Calu3 (cell line): ENCODE data around the gene PLXNA4. TPM values are rescaled to one million over a fixed set of nuclear protein-coding genes. Genes with fewer than 3 reads are reported as not detected.

Experiments
- BruUV-seq: library from RNA; stranded (reverse); fragments of 400-500 nt; replicated peaks from 2 replicates; lab custom pipeline; 2021; lab: Mats Ljungman, UMichigan
- CTCF ChIA-PET: fragments of 300-600 bp; sonication (Branson Sonifier 250); formaldehyde crosslinking; loops from one replicate; lab custom pipeline; 2022; ENCODE audit warnings: antibody characterized with exemption; lab: Charles Lee
- DNase-seq: peaks from one replicate; pipeline ENCODE4 v3.0.0; 2022
- H3K27ac Mint-ChIP-seq: one replicate; pipeline ENCODE4 v1.8.0; 2022; ENCODE audit warnings: mixed read lengths; ENCODE audit not compliant: unreplicated experiment
- H3K27me3 Mint-ChIP-seq: one replicate; pipeline ENCODE4 v1.8.0; 2022; ENCODE audit warnings: mixed read lengths; ENCODE audit not compliant: unreplicated experiment
- H3K36me3 Mint-ChIP-seq: one replicate; pipeline ENCODE4 v1.8.0; 2022; ENCODE audit warnings: mild to moderate bottlenecking, moderate library complexity, mixed read lengths; ENCODE audit not compliant: insufficient read depth, unreplicated experiment
- H3K4me1 Mint-ChIP-seq: one replicate; pipeline ENCODE4 v1.8.0; 2022; ENCODE audit warnings: mild to moderate bottlenecking, low read depth, mixed read lengths; ENCODE audit not compliant: unreplicated experiment
- H3K4me3 Mint-ChIP-seq: one replicate; pipeline ENCODE4 v1.8.0; 2022; ENCODE audit warnings: mild to moderate bottlenecking, low read depth, moderate library complexity, mixed read lengths; ENCODE audit not compliant: unreplicated experiment
- H3K9me3 Mint-ChIP-seq: one replicate; pipeline ENCODE4 v1.8.0; 2022; ENCODE audit warnings: low read depth, mixed read lengths; ENCODE audit not compliant: unreplicated experiment
- intact Hi-C: fragments of 100-400 bp; cut with micrococcal nuclease; formaldehyde crosslinking; loops from one replicate; pipeline ENCODE4 v1.10.0; 2022; ENCODE audit not compliant: unreplicated experiment
- total RNA-seq: library from RNA; stranded (reverse); gene quantifications from 2 replicates; pipeline ENCODE4 v1.2.3, GENCODE V29; 2022
- TF ChIP-seq, protein P1 (sequence below): fragments of 200-600 bp; IDR thresholded peaks from one replicate; pipeline ENCODE4 v1.8.0; 2022; ENCODE audit warnings: antibody characterized with exemption; ENCODE audit not compliant: unreplicated experiment

The PLXNA4 gene
- total RNA-seq, 1 experiment from 2014 or later: not detected

DNA sequence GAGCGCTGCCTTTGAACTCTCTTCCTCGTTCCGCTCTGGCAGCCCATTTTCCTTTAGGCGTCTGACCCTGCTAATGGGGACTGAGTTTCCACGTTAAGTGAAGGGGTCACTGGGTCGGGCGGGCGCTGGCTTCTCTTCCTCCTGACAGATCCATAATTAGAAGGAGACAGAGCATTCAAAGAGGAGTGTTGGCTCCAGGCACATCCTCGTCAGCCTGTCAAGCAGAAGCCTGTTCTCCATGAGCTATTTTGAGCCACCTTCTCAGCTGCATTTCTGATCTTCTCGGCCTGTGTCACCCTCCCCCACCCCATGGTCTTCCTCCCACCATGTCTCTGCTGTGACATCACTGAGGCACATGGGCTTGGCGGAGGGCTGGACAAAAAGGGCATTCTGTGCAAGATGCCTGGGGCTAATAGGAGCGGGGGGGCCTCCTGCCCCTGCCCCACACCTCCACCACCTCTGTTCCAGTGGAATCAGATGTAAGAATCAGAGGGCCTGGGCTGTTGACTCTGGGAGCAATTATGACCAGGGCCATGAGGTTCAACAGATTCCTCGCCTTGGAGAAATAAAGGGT lies 248.1 kb downstream of the PLXNA4 start:
- TF ChIP-seq, protein P1, sequence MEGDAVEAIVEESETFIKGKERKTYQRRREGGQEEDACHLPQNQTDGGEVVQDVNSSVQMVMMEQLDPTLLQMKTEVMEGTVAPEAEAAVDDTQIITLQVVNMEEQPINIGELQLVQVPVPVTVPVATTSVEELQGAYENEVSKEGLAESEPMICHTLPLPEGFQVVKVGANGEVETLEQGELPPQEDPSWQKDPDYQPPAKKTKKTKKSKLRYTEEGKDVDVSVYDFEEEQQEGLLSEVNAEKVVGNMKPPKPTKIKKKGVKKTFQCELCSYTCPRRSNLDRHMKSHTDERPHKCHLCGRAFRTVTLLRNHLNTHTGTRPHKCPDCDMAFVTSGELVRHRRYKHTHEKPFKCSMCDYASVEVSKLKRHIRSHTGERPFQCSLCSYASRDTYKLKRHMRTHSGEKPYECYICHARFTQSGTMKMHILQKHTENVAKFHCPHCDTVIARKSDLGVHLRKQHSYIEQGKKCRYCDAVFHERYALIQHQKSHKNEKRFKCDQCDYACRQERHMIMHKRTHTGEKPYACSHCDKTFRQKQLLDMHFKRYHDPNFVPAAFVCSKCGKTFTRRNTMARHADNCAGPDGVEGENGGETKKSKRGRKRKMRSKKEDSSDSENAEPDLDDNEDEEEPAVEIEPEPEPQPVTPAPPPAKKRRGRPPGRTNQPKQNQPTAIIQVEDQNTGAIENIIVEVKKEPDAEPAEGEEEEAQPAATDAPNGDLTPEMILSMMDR: no peak
- H3K9me3 Mint-ChIP-seq: no peaks in the 10 kb centered on the region
- no peaks in the 10 kb centered on the region for H3K36me3 Mint-ChIP-seq
- intact Hi-C loops: no loop called here
- DNase-seq: no peak
- H3K4me1 Mint-ChIP-seq: no peaks in the 10 kb centered on the region
- H3K4me3 Mint-ChIP-seq: no peak overlapping the region
- CTCF ChIA-PET: no interaction called here
- no peak overlapping the region for H3K27ac Mint-ChIP-seq
- BruUV-seq: no TSS peak
- peaks cover 100% of the 10 kb centered on the region for H3K27me3 Mint-ChIP-seq

DNA sequence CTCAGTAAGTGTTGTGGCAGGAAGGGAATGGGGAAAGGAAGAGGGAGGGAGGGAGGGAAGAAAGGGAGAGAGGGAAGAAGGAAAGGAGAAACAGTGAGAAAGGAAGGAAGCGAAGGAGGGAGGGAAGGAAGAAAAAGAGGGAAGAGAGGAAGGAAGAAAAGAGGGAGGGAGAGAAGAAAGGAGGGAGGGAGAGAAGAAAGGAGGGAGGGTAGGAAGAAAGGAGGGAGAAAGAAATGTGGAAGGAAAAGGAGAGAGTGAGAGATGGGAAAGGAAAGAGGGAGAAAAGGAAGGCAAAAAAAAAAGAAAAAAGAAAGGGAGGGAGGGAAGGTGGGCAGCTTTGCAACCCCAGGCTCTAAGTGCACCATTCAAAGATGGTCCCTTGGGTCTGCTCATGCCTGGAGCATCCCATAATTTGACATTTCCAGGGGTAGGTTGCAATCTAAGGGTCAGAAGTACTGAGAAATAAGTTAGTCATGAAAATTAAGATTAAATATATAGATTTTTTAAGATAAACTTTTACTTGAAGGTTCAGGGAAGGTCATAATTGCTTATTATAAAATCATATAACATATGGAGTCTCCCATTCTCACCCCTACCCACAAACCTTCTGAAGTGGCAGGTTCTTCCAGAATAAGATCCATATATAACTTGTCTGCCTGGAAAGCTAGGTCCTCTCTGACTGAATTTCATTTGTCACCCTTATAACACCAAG lies 249.2 kb downstream of the PLXNA4 start:
- intact Hi-C loops: no loop called here
- H3K9me3 Mint-ChIP-seq: no peaks in the 10 kb centered on the region
- peaks cover 100% of the 10 kb centered on the region for H3K27me3 Mint-ChIP-seq
- no peaks in the 10 kb centered on the region for H3K4me1 Mint-ChIP-seq
- BruUV-seq: no TSS peak
- TF ChIP-seq, protein P1: no peak
- CTCF ChIA-PET: no interaction called here
- H3K4me3 Mint-ChIP-seq: no peak overlapping the region
- no peak for DNase-seq
- no peak overlapping the region for H3K27ac Mint-ChIP-seq
- H3K36me3 Mint-ChIP-seq: no peaks in the 10 kb centered on the region

DNA sequence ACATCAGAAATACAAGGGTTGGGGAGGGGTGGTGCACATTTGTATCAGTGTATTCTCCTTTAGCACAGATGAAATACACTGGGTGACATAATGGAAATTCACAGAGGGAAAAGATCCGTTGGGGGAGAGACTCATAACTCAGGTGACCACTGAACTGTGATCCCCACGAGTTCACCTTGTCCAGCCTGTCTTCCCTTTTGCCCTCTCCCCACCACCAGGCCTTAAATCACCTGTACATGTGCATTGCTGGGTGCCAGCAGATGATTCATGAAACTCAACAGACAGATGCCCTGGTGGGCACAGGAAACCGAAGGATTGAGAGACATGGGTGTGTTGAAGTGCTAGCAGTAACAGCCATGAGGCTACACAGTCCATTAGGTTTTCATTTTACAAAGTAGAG lies 253.3 kb downstream of the PLXNA4 start:
- no peaks in the 10 kb centered on the region for H3K9me3 Mint-ChIP-seq
- TF ChIP-seq, protein P1: no peak
- no peak overlapping the region for H3K27ac Mint-ChIP-seq
- intact Hi-C loops: no loop called here
- peaks cover 12% of the 10 kb centered on the region for H3K4me1 Mint-ChIP-seq
- CTCF ChIA-PET: no interaction called here
- no peak for DNase-seq
- H3K4me3 Mint-ChIP-seq: no peak overlapping the region
- peaks cover 94% of the 10 kb centered on the region for H3K27me3 Mint-ChIP-seq
- H3K36me3 Mint-ChIP-seq: no peaks in the 10 kb centered on the region
- BruUV-seq: no TSS peak

DNA sequence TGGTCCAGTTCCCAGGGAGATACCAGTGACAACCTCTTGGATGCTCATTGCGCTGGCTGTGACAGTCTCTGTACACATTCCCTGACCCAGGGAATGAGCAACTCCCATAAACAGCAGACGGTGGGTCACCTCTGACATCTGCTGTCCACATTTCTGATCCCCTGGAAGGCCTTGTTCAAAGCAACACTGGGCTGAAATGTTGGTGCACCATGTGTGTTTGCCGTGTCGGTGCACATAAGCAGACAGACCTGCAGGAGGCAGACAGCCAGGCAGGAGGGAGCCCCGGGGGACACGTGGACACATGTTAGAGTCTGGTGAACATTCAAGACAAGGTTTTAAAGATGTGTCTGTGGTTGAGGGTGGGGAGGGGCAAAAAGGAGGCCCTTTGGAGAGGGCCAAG lies 254.9 kb downstream of the PLXNA4 start:
- CTCF ChIA-PET: interaction anchor here (0.5 to 0.7 kb wide), 3 partner anchors 216 to 256 kb away, joined by 3 to 4 read pairs (median 4); no protein-coding TSS in a partner anchor
- Mint-ChIP-seq H3K36me3 (no peaks in the 10 kb centered on the region), H3K9me3 (peaks cover 3% of the 10 kb centered on the region), H3K4me3 (no peak overlapping the region), H3K4me1 (peaks cover 12% of the 10 kb centered on the region), H3K27ac (no peak overlapping the region), H3K27me3 (peaks cover 93% of the 10 kb centered on the region)
- no peak for DNase-seq
- BruUV-seq: no TSS peak
- TF ChIP-seq, protein P1: no peak
- intact Hi-C loops: no loop called here
